Epithelial cell of esophagus (primary cell): ENCODE results near the gene SLFN14.

Experiments used
- DNase-seq: peaks from one replicate; pipeline ENCODE4 v3.0.0; 2010; ENCODE audit warnings: low read depth
- H3K4me3 ChIP-seq: 2 replicates; pipeline ENCODE4 v1.5.1; 2011; ENCODE audit warnings: mild to moderate bottlenecking, low read length, control low read depth
- TF ChIP-seq, protein P1 (sequence below): IDR thresholded peaks from 2 replicates; pipeline ENCODE4 v1.5.1; 2011; ENCODE audit warnings: low read depth, mild to moderate bottlenecking, low read length, control low read depth, inconsistent platforms; ENCODE audit not compliant: insufficient read depth; ENCODE audit errors: missing control alignments

SLFN14 gene

DNA sequence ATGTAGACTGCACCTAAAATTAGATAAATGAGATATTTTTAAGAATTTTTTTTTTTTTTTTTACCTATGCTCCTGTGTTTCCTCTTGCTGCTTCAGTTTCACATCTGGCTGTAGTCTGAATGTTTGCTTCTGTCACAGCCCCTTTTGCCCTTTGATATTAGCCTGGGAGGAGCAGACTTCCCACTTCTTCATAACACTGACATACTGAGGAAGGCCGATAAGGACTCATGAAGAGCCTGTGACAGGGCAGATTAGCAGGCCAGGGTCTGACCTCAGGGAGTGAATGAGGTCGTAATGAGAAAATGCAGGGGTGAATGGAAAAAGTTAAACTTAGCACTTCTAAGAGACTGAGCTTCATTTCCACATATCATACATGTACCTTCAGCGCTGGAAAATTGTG is at the start of gene SLFN14:
SLFN14 (minus strand) TSS at position 117 of the 400 bp plus-strand sequence. CDS start 2,757 bp downstream, outside the sequence.
- H3K4me3 ChIP-seq = no peak within 1 kb of the TSS
- no peak for DNase-seq
- TF ChIP-seq, protein P1, sequence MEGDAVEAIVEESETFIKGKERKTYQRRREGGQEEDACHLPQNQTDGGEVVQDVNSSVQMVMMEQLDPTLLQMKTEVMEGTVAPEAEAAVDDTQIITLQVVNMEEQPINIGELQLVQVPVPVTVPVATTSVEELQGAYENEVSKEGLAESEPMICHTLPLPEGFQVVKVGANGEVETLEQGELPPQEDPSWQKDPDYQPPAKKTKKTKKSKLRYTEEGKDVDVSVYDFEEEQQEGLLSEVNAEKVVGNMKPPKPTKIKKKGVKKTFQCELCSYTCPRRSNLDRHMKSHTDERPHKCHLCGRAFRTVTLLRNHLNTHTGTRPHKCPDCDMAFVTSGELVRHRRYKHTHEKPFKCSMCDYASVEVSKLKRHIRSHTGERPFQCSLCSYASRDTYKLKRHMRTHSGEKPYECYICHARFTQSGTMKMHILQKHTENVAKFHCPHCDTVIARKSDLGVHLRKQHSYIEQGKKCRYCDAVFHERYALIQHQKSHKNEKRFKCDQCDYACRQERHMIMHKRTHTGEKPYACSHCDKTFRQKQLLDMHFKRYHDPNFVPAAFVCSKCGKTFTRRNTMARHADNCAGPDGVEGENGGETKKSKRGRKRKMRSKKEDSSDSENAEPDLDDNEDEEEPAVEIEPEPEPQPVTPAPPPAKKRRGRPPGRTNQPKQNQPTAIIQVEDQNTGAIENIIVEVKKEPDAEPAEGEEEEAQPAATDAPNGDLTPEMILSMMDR = no peak

DNA sequence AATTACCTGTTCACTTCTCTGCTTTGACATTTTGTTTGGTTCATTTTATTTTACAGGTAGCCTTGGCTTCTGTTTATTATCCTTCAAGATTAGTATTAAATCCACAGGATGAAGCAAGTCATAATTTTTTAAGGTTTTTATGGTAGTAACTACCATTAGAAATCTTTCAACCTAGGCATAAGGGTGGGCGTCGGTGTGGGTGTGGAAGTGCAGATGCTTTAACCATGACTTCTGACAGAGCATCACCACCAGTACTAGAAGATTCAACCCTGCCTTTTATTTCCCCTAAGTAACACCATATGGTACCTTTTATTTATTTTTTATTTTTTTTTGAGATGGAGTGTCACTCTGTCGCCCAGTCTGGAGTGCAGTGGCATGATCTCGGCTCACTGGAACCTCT is 49.2 kb upstream of the SLFN14 start:
- H3K4me3 ChIP-seq = no peak overlapping the region
- DNase-seq = no peak
- TF ChIP-seq, protein P1 = no peak

DNA sequence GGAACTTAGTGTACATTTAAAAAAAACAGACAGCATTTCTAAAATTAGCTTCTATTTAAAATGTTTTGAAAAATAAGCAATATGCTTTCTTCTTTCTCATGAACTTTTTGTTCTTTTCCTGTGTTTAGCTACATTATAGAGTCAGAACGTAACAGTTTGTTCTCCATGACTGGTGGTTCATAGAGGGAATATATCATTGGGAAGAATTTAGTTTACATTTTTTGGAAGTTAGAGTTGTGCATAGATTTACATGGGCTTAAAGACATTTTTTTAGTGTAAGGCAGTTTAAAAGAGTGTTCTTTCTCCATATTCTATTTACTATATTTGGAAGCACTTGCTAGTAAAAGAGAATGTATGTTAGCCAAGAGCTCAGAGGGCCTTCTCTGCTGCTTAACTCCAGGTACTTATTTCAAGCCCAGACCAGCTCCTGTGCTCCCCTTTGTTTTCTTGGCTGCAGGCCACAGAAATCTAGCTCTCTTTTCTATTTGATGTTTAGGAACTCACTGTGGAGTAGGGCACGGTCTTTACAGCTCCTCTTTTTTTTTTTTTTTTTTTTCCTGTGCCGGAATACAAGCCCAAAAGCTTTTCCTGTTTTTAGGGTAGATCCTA is 46.7 kb upstream of the SLFN14 start:
- no peak for DNase-seq
- TF ChIP-seq, protein P1 = no peak
- no peak overlapping the region for H3K4me3 ChIP-seq

DNA sequence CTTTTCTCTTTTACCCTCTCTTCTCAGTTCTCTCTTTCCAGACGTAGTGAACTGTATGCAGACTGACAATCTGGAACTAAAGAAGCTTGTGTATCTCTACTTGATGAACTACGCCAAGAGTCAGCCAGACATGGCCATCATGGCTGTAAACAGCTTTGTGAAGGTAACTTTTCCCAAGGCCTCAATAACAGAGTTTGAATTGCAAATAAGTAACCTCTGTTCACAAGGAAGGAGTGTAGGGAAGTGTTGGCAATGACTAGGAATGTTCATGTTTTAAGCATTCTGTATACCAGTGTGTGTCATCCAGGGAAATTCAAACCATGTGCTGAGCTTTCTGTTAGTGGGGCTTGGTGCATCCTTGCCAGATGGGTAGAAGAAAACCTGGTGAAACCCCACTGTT is 45.1 kb upstream of the SLFN14 start:
- TF ChIP-seq, protein P1 = no peak
- no peak overlapping the region for H3K4me3 ChIP-seq
- DNase-seq = no peak

DNA sequence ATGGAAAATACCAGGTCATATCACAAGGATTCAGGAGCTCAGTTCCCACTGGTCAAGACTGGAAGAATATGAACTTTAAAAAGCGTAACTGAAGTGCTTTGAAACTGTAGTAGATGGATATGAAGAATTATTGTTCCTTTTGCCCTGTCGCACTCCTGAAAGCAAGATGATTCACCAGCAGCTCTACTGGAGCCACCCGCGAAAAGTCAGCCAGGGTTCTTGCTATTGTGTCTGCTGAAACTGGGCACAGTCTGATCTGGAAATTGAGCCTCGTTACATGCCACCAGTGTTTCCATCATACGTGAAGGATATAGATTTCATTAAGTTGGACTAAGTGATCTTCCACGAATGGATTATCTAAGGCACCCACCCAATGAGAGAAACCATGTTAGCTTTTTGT is 43.1 kb upstream of the SLFN14 start:
- H3K4me3 ChIP-seq = no peak overlapping the region
- DNase-seq = no peak
- TF ChIP-seq, protein P1 = no peak

DNA sequence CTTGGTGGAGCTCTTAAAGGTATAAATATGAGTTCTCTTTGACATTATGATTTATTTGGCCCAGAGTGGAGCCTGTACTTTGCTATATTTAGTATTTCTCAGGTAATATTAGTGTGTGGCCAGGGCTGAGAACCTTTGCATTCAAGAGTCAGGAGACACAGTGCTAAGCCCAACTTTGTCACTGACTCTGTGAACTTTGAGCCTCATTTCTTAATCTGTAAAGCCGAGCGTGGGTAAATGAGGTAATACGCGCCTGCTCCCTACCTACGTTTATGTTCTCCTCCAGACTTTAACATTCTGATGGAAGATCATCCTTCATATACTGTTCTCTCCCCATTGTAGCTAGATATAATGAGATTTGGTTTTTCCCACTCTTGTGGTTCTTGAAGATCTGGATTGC is 37.0 kb upstream of the SLFN14 start:
- no peak overlapping the region for H3K4me3 ChIP-seq
- TF ChIP-seq, protein P1 = no peak
- no peak for DNase-seq

DNA sequence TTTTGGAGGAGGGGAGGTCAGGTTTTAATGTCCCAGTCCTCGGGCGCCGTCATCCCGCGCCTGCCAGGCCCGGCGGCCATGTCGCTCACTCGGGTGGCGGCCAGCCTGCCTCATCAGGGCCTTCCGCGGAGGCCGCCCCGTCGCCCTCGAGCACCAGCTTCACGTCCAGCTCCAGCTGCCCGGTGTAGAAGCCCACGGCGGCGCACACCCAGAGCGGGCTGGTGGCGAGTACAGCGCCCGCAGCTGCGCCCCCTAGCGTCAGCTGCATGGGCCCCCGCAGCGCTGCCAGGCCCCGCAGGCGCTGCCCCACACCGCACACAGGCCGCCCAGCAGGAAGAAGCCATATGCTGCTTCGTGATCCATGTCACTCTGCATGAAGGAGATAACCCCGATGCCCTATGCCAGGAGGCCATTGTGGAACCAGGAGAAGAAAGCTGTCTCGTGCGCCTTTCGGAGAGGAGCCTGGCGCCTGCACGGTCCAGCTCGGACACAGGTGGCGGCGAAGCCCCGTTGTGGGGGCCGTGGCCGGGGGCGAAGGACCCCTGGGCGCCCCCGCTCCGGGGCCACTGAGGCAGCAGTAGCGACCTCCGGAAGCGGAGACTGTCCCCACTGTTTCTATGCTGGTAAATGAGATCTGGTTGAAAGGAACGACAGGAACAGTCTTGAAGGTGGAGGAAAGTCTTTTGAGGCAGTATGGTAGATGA is 36.1 kb upstream of the SLFN14 start:
- no peak for DNase-seq
- TF ChIP-seq, protein P1 = no peak
- H3K4me3 ChIP-seq = no peak overlapping the region
